Prostate gland (tissue), 2 donors: ENCODE measurements around the gene CACNG8.

ENCODE experiments used
- CTCF ChIP-seq, 4 experiments: fragments of 200-600 bp in 2 of 4; fragments of 450-650 bp in 2 of 4; sonication (generic) in 2 of 4; IDR thresholded peaks; 1 replicate in 3 of 4; 2 replicates in 1 of 4; pipeline ENCODE4 v1.5.1; 2016 to 2019; ENCODE audit warnings: antibody characterized with exemption in 4 of 4, mild to moderate bottlenecking in 2 of 4, moderate library complexity in 2 of 4
- POLR2A ChIP-seq: fragments of 450-650 bp; IDR thresholded peaks from one replicate; pipeline ENCODE4 v1.6.1; 2016; ENCODE audit warnings: antibody characterized with exemption, mild to moderate bottlenecking
- POLR2AphosphoS5 ChIP-seq: sonication (generic); formaldehyde crosslinking; IDR thresholded peaks from one replicate; pipeline ENCODE4 v1.6.1; 2017; ENCODE audit warnings: antibody characterized with exemption

GRCh38 chr19:53988981-53989380 lies 26.2 kb downstream of the CACNG8 start:
- TF ChIP-seq POLR2AphosphoS5 (no peak), POLR2A (no peak), CTCF (IDR thresholded peaks at IDR 0.05) (no peak)
